Measurements from ENCODE around the gene C3orf18.

Gene C3orf18

DNA sequence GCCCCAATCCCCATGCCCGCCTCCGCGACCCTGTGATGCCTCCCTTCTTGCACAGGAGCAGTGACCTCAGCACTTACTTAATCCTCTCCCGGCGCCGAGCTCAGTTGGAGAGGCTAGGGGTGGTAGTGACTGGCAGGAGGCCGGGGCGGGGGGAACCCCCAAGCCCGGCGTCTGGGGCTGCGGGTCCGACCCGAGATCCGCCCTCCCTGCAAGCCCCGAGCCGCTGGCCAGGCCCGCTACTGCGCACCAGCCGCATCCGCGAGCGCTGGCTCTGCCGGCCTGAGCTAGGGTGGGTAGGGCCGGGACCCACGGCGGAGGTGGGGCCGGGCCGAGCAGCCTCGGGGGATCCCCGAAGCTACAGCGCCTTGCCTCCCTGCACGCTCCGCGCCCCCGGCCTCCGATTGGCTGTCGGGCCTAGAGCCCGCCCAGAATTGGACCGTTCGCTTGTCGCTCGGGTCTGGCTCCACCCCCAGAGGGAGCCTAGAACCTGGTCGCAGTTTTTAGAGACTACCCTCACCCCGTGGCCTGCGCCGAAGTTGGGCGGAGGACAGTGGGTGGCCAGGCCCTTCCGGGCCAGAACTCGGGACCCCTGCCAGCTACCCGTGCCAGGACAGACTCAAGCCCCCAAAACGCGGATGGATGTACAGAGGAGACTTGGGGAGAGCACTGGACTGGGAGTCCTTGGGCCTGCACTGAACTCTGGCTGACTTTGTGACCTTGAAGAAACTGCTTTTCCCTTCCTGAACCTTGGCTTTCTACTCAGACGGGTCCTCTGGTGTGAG is at the start of gene C3orf18:
TSS of gene C3orf18 (minus strand) at position 362 of the 782 bp plus-strand sequence. CDS start 2,048 bp downstream, outside the sequence.
- DNase-seq (ENCODE audit: low read depth), result peak; percentile 94

GRCh38 chr3:50616770-50617095 is 49.2 kb upstream of the C3orf18 start:
- peak; percentile 92 for DNase-seq (ENCODE audit: low read depth)

DNA sequence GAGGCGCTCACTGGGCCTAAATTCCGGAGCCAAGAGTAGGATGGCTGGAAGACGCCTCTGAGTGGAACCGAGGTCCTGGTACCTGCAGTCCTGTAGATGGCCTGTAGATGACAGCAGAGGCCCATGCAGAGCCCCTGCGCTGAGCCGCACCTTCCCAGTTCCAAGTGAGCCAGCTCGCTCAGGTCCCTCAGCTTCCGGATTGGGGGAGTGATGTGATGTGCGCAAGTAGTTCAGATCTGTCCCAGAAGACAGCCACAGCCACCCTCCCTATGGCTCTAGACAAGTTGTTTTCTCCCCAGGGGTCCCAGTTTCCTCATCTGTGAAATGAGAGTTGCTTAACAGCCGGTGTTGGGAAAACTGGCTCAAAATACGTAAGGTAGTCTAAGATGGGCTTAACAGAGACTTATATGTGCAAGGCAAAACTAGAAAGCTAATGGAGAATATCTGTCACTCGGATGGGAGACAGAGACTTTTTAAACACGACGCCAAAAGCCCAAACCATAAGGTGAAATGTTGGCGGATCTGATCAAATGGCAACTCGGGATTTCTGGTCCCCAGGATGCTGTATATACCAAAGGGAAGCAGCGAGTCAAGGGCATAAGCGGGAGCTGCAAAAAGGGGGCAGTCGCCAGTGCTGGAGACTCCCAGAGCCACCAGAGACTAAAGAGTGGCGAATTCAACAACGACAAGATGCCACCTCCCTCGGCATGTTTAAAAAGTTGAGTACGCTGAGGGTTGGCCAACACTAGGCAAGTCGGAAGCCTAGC is 48.6 kb upstream of the C3orf18 start:
- DNase-seq (ENCODE audit: low read depth), result peak; percentile 76

DNA sequence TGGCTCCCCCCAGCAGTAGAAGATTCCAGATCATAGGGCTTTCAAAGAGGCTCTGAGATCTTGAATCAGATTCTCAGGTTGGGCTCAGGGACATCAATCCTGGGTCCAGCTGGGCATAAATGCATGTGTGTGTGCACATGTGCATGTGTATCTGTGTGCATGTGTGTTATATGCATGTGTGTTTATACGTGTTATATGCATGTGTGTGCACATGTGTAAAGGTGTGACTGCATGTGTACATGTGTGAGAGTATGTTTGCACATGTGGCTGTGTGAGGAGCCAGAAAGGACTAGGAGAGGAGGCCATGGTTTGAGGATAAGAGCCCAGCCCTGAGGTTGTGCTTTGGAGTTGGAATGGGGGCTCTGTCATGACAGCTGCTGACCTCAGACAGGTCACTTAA is 47.6 kb upstream of the C3orf18 start:
- no peak for DNase-seq (ENCODE audit: low read depth)

GRCh38 chr3:50612970-50613846 is 45.7 kb upstream of the C3orf18 start:
- DNase-seq (ENCODE audit: low read depth), result no peak

DNA sequence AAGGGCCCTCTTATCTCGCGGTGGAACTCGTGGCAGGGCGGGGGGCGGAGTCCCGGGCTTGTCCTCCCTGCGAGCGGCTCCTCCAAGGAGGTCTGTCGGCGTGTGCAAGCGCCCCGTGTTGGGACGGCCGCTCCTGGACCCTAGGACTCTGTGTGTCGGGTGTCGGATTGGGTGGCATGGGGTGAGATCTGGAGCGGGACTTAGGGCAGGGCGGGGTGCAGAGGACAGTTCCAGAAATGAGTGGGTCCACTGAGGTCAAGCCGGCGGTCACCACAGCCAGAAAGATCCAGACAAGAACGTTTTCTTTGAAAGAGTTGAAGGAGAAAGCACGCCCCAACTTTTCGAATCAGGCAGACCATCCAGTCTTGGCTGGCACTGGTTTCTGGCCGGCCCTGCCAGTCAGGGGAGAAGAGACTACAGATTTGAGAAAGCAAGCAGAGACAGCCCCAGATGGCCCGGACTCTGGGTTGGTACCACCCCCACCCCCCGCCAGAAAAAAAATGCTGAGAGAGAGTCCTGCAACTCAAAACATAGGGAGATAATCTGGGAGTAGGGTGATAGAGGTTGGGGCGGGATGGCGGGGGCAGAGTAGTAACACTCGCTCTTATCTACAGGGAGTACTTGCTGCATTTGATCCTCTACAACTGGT is 44.8 kb upstream of the C3orf18 start:
- DNase-seq (ENCODE audit: low read depth), result no peak

GRCh38 chr3:50611464-50612233 is 44.1 kb upstream of the C3orf18 start, which contains the start of gene CISH:
Gene CISH, minus strand, starts transcription at chr3:50611774. Its CDS starts 124 bp downstream, at chr3:50611650.
- DNase-seq (ENCODE audit: low read depth), result peak; percentile 98

GRCh38 chr3:50610992-50611463 is 43.5 kb upstream of the C3orf18 start:
- DNase-seq (ENCODE audit: low read depth), result no peak

- DNase-seq (ENCODE audit: low read depth), result no peak
These were observed 42.8 kb upstream of the C3orf18 start for GRCh38 chr3:50610181-50610971.

GRCh38 chr3:50609763-50610085 is 42.2 kb upstream of the C3orf18 start:
- DNase-seq (ENCODE audit: low read depth), result no peak

GRCh38 chr3:50609071-50609762 is 41.7 kb upstream of the C3orf18 start:
- DNase-seq (ENCODE audit: low read depth), result no peak

- DNase-seq (ENCODE audit: low read depth), result no peak
These were observed 40.7 kb upstream of the C3orf18 start for GRCh38 chr3:50608278-50608677.

GRCh38 chr3:50607271-50608091 is 39.9 kb upstream of the C3orf18 start:
- DNase-seq (ENCODE audit: low read depth), result no peak

- DNase-seq (ENCODE audit: low read depth), result no peak
These were observed 39.0 kb upstream of the C3orf18 start for GRCh38 chr3:50606596-50606995.

GRCh38 chr3:50605901-50606326 is 38.4 kb upstream of the C3orf18 start:
- DNase-seq (ENCODE audit: low read depth), result no peak

DNA sequence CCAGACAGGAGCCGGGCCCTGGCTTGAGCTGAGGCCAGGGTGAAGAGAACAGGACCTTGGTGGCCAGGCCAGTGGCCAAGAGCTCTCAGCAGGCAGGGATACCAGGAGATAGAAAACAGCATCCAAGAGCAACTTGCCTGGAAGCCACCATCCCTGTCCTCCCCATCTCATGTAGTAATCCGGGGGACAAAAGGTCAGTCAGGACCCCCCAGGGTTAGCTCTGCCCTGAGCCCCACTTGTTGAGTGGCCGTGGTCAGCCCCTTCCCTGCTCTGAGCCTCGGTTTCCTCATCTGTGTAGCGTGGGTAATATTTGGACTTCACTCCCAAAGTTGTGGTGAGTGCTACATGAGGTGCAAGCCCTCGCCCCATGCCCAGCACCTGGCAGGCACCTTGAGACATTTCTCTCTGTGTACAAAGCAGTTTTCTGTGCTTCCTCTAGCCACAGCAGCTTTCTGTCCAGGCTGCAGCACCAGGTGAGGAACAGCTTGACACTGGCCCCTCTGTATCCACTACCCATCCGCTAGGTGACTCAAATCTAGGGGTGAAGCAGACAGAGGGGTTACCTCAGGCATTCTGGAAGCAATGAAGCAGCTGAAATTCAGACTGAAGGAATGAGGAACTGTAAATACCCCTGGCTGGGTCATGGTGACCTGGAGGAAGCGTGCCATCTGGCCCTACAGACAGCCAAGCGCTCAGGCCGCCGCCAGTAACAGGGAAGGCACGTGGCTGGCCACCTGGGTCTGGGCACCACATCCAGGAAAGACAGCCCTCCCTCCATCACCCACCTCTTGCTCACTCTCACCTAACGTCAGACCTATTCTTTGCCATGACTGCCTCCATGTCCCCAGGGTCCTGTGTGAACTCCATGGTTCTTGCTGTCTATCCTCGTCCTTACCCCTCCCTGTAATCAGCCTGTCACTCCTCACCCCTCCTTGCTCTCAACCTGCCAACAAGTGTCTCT is 37.4 kb upstream of the C3orf18 start:
- DNase-seq (ENCODE audit: low read depth), result no peak

- no peak for DNase-seq (ENCODE audit: low read depth)
These were observed 36.6 kb upstream of the C3orf18 start for GRCh38 chr3:50604110-50604621.
